HL-60 (cell line): ENCODE results near the gene CERS6.

ENCODE experiments used
- CTCF ChIP-seq: IDR thresholded peaks from one replicate; pipeline ENCODE4 v1.5.1; 2011; ENCODE audit warnings: low read length, control low read depth, inconsistent platforms; ENCODE audit not compliant: insufficient read depth
- GABPA ChIP-seq: IDR thresholded peaks from 2 replicates; pipeline ENCODE4 v1.6.1; 2012; ENCODE audit warnings: low read depth
- POLR2AphosphoS5 ChIP-seq: IDR thresholded peaks from 2 replicates; pipeline ENCODE4 v1.6.1; 2012; ENCODE audit warnings: low read depth
- REST ChIP-seq: IDR thresholded peaks from 2 replicates; pipeline ENCODE4 v1.6.1; 2012; ENCODE audit warnings: low read depth; ENCODE audit not compliant: insufficient replicate concordance
- SPI1 ChIP-seq: IDR thresholded peaks from 2 replicates; pipeline ENCODE4 v1.6.1; 2012; ENCODE audit warnings: low read depth, mild to moderate bottlenecking, borderline replicate concordance

- TF ChIP-seq POLR2AphosphoS5 (no peak), CTCF (no peak), REST (no peak), GABPA (no peak), SPI1 (no peak)
These were observed 19.2 kb upstream of the CERS6 start for GRCh38 chr2:168436840-168437239.
